Measurements from ENCODE around the gene RXFP2.

RXFP2 gene, protein sequence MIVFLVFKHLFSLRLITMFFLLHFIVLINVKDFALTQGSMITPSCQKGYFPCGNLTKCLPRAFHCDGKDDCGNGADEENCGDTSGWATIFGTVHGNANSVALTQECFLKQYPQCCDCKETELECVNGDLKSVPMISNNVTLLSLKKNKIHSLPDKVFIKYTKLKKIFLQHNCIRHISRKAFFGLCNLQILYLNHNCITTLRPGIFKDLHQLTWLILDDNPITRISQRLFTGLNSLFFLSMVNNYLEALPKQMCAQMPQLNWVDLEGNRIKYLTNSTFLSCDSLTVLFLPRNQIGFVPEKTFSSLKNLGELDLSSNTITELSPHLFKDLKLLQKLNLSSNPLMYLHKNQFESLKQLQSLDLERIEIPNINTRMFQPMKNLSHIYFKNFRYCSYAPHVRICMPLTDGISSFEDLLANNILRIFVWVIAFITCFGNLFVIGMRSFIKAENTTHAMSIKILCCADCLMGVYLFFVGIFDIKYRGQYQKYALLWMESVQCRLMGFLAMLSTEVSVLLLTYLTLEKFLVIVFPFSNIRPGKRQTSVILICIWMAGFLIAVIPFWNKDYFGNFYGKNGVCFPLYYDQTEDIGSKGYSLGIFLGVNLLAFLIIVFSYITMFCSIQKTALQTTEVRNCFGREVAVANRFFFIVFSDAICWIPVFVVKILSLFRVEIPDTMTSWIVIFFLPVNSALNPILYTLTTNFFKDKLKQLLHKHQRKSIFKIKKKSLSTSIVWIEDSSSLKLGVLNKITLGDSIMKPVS

DNA sequence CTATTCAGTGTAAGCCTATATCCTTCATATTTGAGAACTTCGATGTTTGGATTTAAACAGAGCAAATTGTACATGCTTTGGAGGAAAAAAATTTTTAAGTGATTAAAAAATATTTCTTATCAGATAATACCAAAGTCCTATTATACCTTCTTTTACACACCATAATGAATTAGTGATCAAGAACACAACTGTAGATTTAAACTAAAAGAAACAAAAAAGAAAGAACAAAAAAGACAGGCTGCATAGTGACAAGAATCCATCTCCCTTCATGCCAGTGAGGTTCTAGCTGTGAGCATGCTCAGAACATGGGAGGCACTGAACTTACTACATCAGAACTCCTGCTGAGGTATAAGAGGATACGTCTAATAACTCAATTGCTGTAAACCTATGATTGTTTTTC lies at the start of gene RXFP2:
Gene RXFP2, plus strand, starts transcription at position 301 of the 400 bp plus-strand sequence. Its CDS starts 87 bp downstream, at position 388.
- no peak for DNase-seq

DNA sequence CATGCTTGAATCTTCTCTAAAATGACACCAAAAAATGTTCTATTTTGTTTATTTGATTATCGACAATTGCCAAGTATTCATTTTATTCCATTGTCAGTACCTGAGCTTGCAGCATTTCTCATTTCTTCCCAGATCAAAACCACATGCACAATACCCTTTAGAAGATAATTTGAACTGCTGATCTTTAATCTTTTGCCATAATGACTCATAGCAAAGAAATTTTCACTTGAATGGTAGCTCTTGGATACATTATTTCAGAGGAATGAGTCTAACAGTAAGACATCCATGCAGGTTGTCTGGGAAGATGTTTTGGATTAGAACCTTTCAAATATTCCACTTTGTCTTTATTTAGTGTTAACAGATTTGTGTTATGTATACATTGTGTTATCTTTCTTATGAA lies 42.0 kb upstream of the RXFP2 start:
- DNase-seq: no peak

DNA sequence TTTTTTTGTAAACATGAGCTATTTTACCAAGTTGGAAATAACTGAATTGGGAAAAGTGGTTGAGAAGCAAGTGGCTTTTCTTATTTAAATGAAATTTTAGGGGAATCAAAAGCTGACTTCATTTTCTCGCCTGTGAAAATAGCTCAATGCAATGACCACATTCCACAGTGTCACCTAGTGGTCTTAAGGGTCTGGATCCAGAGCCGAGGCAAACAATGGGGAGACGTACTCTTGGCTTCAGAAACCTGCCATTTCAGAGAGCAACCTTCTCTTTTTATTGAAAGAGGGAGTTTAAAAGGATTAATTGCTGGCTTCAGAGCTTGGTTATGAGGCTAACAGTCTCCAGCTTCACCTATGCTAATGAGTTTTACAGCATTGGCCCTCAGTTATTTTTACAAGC lies 39.7 kb upstream of the RXFP2 start:
- no peak for DNase-seq

DNA sequence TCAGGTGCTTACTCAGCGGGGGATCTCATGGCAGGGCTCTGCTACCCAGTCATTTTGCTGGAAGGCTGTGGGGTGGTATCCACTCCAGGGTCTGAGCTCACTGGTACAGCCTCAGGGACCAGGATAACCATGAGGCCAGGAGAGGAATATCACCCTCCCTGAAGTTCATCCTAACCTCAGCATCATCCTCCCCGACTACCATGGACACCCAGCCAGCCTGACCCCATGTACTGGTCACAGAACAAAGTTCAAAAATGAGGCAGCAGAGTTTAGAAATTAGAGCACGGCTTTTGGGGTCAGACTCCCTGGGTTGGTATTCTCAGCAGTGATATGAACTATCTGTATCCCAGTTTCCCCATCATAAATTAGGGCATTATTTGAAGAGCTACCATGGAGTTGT lies 35.5 kb upstream of the RXFP2 start:
- DNase-seq: no peak

DNA sequence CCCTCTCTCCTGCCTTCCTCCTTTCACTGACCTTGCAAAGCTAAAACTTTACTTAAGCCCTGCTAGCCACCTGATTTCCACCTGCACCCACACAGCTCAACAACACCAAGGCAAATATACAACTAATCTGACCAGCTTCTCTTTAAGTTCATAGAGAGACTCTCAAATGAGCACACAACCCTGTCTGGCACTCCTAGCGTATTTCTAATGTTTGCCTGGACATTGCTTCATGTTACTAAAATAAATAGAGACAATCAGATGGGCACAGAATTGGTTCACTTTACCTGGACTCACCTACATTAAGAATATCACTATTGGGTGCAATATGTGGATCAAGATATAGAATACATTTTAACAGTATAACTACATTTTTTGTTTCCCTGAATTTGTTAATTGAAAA lies 33.2 kb upstream of the RXFP2 start:
- DNase-seq: no peak

DNA sequence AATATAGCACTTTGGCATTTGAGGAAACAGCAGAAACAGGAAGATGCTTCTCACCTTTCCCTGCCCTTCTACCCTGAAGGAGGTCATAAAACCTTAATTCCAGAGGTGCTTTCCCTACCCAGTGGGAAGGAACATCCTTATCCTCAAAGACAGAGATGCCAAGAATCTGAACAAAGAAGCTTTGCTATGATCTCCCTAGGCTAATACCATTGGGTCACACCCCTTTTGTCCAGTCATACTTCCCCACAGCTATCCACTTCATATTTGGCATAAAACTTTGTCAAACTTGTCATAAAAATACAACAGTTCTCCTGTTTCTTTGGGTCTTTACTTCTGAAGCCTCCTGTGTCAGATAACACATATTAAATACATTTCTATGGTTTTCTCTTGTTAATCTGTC lies 21.7 kb upstream of the RXFP2 start:
- no peak for DNase-seq

DNA sequence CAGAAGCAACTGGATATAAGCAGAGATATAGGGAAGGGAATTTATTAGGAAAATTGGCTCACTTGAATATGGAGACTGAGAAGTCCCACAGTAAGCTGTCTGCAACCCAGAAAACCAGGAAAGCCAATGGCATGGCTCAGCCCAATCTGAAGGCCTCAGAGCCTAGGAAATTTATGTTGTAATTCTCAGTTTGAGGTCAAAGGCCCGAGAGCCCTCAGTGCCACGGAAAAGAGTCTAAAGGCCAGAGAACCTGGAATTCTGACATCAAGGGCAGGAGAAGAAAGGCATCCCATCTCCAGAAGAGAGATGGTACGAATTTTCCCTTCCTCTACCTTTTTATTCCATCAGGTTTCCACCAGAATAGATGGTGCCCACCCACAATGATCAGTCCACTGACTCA lies 20.1 kb upstream of the RXFP2 start:
- DNase-seq: no peak

DNA sequence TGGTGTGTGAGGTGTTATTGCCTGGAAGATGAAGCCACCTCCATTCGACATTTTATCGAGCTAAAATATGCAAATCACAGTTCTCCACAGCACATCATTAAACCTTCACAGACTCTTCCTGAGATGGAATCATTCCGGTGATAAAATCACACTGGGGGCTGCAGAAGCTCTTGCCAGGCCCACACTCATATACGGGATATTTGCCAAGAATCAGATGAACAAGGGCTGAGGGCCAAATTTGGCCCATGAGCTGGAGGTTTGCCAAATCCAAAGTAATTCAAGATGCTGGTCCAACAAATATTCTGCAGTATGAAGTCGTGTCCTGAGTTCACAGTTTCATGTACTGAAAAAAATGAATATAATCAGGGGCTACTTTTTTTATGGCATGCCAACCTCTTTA lies 16.7 kb upstream of the RXFP2 start:
- DNase-seq: no peak

DNA sequence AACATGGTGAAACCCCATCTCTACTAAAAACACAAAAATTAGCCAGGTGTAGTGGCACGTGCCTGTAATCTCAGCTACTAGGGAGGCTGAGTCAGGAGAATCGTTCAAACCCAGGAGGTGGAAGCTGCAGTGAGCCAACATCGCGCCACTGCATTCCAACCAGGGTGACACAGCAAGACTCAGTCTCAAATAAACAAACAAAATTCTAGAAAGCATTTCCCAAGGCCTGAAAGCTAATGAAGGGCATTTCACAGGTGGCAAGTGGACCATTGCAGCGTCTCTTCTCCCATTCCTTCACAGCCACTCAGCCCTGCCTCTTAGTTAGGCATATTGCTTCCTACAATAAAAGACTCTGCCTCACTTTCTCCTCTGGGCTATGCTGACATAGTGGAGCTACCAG lies 13.5 kb upstream of the RXFP2 start:
- no peak for DNase-seq

DNA sequence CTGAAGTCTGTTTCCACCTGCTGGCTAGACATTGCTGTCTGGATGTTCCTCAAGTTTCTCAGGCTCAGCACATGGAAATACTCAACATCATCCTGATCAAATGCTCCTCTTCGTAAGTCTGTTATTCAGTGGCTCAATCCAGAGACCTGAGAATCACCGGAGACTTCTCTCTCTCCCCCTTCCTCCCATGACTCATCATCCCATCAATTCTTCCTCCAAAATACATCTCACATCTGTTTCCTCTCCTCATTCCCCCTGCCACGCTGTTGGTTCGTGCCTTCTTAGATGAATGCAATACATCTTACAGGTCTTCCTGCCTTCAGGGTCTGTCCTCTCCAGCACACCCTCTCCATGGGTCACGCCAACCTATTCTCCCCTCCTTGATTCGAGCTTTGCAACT lies 7.4 kb upstream of the RXFP2 start:
- DNase-seq: no peak

DNA sequence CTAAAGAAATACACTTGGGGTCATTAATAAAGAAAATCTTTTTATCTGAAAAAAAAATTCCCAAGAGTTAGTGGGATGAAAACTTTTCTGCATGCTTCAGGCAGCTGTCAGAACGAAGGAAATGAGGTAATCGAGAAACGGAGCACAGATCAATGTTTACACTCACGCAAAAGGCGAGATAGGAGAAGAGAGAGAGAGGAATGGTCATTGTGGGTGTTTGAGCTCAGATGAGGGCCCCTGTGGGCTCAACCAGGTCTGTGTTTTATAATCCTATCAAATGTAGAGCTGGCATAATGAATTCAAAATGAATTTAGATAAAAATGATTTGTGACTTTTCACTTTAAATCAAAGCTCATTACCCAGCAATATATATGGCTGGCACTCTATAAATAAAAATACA lies 6.3 kb upstream of the RXFP2 start:
- DNase-seq: no peak

DNA sequence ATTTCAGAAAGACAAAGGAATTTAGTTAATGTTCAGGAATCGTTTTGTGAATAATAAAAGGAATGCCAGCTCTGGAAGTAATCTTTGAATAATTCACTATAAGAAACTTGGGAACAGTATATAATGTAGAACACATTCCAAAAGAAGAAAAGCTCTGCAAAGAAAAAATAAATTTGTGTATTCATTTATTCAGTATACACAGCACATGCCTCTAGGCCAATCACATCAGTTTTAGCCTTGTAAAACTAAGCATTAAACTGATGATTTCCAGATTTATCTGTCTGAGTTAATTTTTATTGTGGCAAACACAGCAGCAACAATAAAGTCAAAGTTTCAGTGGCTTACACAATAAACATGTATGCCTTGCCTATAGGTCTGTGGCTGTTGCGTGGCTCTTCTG lies 5.7 kb upstream of the RXFP2 start:
- DNase-seq: no peak

DNA sequence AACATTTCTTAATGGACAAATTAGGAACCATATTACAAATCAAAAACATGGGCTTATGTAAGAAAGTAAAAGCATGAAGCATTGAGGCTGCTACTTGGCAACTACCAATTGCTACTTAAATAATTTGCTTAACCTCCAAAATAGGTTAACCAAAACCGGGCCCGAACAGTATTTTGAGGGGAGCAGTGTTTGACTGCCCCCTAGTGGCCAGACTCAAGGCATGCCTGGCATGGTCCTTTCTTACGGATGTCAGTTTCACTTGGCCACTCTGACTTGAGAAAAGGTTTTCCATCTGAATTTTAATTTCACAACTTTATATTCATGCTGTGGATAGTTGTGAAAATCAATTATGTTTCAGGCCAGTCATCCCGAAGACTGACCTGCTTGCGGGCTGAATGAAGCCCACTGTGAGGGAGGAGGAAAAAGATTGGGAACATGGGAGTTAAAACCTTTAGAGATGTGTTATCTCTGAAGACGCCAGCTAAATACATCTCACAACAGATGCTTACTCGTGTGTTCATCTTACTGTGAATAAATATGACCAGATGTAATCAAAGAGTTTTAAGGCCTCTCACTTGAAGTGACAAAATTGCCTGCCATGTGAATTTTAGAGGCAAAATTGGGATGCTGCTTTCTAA lies 2.9 kb downstream of the RXFP2 start:
- peak; percentile 81 for DNase-seq

DNA sequence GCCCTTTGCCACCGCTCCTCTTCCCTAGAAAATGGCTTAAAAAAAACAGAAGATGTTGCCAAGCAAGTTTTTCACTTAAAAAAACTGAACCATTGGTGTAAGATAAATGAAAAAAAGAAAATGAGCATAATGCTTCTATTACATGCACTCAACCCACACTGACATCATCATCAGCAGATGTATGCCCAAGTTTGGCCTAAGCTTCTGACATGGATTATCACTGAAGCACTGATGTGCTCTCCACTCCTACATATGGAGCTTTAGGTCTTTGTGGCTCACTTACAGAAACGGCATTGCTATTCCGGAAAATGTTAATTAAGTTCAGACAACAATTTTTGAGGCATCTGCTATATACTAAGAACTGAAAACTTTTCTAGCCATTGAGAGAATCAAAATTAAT lies 8.0 kb downstream of the RXFP2 start:
- no peak for DNase-seq

DNA sequence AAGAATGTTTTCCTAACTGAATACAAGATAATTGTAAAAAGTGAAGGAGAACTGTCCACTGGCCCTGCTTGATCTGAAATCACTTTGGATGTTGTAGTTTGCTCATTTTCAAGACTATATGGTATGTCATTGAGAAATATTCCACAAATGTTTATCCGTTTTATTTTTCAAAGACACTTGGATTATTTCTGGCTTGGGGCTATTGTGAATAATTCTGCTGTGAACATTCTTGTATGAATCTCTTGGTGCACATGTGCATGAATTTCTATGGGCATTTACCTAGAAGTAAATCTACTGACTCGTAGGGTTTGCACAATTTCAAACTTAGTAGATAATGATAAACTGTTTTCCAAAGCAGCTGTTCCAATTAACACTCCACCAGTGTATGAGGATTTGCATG lies 8.6 kb downstream of the RXFP2 start:
- no peak for DNase-seq

DNA sequence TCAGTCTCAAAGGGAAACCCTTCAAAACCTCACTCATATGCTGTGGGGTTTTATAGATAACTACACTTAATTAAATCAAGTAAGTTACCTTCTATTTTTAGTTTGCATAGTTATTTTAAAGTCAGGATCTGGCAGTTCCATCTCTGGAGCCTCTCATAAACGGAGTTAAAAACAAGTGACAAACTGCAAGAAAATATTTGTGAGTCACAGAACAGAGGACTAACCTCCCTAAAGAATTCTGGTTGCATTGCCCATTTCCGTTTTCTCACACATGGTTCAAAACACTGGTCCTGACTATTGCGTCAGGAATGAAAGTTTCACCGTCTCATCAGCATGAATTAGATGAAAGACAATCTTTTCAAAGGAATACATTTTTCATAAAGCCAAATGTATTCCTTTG lies 10.6 kb downstream of the RXFP2 start:
- no peak for DNase-seq

DNA sequence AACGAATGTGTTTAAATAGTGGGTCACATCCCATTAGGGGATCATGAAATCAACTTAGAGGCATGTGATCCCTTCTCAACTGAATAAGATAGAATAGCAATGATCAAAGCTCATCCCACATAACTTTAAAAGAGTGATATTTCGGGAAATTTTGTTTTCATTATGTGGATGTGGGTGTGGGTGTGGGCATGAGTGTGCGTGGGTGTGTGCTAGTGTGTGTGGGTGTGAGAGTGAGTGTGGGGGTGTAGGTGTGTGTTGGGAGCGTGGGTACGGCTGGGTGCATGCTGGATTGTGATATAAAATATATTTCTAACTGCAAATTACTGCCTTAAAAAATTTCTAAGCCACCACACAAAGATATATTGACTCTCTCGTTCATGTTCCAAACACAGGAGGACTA lies 15.9 kb downstream of the RXFP2 start:
- DNase-seq: no peak

DNA sequence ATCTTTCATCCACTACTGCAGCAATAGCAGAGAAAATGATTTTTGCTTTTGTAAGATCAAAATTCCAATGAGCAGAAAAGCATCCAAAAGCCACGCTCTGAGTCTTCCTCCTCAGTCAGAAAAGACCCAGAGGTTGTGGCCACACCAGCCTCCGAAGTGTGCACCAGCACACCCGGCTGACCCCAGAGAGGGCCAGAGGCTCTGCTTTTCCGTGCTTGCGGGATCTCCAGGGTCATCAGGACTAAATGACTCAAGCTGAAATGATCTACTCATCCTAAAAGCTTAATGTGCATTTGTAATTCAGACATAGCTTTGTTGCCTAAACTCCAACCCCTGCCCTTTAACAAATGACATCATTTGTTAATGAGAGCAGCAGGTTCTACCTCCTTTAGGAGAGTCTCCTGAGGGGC lies 16.5 kb downstream of the RXFP2 start:
- DNase-seq: no peak

DNA sequence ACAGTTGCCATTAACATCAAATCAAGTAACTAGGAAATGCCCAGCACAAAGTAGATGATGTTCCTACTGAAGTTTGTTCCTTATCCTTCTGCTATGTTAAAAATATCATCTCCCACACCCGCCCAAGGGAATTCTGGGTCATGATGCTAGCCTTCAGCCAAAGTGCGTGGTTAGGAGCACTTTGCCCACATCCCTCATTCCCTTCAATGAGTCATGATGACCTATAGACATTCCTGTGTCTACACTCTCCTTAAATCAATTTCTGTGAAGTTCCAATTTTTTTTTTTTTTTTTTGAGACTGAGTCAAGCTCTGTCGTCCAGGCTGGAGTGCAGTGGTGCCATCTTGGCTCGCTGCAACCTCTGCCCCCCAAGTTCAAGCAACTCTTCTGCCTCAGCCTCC lies 17.0 kb downstream of the RXFP2 start:
- no peak for DNase-seq

DNA sequence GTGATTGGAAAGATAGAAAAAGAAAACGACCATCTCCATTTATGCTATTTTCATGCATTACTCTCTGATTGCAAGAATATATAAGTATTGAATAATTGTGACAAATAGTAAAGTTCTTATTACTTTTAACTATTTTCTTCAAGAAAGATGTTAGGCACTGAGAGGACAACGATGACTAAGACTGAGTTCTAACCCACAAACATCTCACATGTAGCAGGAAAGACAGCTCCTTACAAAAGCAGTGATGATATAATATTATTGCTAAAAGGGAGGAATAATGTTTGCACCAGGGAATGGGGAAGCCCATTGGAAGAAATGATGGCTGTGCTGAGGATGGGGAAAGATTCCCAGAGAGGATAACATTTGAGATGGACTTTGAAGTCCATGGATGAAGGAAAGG lies 22.6 kb downstream of the RXFP2 start:
- no peak for DNase-seq

DNA sequence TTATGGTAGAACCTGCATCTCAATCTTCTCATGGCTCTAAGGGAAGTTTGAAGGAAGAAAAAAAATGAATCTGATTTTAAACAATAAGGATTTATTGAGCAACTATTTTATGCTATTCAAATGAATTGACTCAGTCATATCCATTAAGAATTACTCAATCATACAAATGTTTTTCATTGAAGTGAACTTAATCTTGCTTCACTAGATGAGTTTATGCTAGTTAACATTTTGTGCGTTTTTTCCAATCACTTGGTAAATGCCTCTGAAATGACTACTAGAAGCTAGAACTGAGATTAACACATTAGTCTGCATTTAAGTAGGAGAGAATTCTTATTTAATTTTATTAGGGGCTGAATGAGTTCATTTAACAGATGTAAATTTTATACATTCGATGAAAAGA lies 25.2 kb downstream of the RXFP2 start:
- no peak for DNase-seq

DNA sequence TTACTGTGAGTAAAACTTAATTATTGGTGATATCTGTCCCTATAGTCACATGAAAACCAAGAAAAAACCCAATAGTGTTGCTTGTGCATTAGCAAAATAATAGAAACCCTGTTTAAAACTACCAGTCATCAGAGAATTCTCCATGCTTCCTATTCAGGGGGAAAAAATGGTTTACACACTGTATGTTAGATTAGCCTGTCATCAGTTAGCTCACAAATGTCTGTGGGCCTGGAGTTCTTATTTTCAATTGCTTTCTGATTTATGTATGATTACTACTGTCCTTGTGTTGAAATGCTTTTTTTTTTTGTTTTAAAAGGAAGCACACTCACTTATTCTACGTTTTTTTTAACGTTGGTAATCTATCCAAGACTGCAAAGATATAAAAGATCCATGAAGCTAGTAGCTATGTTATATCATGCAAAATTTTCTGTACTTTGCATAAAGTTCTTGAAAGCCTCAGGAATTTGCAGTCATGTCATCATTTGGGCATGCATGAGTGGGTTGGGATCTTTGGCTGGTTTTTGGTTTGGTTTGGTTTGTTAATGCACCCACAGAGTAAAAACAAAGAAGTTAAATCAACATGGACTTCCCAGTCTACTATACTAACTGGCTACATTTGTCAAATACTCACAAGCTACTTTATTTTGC lies 25.9 kb downstream of the RXFP2 start:
- DNase-seq: no peak

DNA sequence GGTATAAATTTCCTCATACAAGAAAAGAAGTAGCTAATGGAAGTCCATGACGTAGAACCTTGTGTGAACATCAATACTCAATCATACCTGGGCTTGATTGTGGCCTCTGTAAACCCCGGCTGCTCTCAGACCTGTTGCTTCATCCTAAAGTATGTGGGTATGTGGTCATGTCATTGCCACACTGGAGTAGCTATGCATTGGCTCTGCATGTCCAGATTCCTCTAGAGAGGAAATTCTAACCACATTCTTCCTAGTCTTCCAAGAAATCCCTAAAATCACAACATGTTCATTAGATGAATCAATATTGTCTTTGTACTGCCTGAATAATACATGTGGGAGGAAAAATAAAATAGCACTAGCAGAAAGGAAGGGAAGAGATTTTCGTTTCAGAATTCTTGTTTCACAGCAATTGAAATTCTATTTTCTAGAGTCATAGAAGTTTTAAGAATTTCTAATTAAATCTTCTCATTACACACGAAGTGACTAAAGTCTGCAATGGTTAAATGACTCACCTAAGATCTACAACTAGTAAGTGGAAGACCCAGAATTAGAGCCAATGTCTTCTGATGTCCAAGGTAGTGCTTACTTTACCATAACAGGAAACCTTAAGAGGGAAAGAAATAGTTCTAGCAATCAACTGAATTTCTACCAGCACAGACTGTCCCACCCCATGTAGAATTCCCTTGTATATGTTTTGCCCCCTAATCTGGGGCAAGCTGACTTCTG lies 28.0 kb downstream of the RXFP2 start:
- DNase-seq: no peak

Data from activated CD8-positive, alpha-beta memory T cell treated with anti-CD3 and anti-CD28 coated beads, Interleukin-2, amount 50 U/mL, for 48 hours (primary cell).